NOMO-1 (cell line): ENCODE results near the gene FAM20A.
"Not testable (repeated sequence)": the region's sequence is repeated elsewhere in the genome, so short reads cannot be mapped to it uniquely, and the experiment has no call there.

ENCODE experiments used
- DNase-seq, 2 experiments: peaks; one replicate each; lab custom pipeline; 2025; ENCODE audit not compliant: unreplicated experiment in 2 of 2; lab: John Stamatoyannopoulos, UW

FAM20A gene

DNA sequence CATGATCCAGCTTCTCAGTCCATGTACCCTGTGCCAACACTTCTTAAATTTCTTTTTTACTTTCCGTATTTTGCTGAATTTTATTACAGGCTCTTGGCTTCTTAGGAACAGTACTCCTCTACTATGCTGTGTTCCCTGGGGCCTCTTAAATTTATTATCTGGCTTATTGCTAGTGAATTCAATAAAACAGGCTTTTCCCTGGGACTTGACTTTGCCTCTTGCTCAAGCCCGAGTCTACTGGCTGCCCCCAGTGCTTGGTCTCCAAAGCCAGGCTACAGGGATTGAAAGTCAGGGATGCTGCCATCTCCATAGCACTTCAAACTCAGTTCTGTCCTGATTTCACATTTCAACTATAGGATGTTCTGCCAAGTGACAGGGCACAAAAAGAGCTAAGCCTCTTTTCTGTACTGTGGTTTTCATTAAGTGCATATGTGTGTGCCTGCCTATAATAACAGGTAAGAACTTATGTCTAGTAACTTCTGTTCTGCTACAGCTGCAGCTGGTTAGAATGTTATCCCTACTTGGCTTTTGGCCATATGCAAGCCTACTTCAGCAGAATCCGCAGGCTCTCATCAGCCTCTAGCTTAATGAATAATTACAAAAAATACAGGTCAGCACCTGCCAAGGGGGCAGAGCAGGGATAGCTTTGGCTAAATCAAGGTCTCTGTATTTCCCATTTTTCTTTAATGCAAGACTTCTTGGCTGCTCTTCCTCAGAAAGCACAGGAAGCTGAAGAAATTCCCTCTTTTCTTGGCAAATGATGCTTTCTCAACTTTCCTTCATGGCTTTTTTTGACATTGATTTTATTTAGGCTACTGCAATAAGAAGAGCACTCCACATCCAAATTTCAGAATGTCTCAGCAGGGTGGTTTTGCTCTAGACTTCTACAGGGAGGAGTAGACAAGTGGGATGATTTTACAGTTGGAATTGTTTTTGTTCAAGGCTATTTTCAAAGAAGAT, 8.2 kb downstream of the FAM20A start:
- DNase-seq: no peak

GRCh38 chr17:68592009-68592408, 9.2 kb downstream of the FAM20A start:
- no peak for DNase-seq

DNA sequence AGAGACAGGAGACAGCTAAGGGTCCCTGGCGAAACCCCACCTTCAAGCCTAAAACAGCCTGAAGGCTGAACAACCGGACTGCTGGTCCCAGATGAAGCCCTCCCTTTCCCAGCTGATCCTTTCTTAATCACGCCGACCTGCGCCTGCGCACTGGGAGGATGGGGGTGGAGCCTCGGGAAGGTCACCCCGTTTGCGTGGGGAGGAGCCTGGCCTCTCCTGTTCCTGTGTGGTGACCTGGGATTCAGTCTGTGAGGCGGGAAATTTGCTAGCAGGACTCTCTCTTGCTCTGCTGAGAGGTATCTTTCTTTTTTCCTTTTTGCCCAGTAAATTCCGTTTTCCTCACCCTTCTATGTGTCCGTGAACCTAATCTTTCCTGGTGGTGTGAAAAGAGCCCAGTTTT, 9.6 kb downstream of the FAM20A start:
- DNase-seq: peak; percentile 17 to 28

DNA sequence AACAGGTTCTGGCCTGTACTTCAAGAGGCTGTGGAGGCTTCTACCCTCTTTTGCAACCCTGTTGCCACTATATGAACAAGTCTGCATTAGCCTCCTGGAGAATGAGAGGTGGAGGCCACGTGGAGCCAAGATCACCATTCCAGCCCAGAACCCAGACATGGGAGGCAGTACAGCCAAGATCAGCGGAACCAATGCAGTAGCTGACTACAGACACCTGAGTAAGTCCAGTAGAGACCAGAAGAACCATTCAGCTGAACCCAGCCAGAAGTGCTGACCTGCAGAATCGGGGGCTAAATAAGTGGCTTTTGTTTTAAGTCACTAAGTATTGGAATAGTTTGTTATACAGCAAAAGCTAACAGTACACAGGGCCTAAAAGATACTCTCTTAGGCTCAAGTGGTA, 12.1 kb downstream of the FAM20A start:
- DNase-seq: no peak

- DNase-seq: no peak
These were observed 12.8 kb downstream of the FAM20A start for GRCh38 chr17:68588362-68588761.

- no peak for DNase-seq
These were observed 13.3 kb downstream of the FAM20A start for GRCh38 chr17:68587847-68588246.

GRCh38 chr17:68587026-68587425, 14.1 kb downstream of the FAM20A start:
- DNase-seq: no peak

DNA sequence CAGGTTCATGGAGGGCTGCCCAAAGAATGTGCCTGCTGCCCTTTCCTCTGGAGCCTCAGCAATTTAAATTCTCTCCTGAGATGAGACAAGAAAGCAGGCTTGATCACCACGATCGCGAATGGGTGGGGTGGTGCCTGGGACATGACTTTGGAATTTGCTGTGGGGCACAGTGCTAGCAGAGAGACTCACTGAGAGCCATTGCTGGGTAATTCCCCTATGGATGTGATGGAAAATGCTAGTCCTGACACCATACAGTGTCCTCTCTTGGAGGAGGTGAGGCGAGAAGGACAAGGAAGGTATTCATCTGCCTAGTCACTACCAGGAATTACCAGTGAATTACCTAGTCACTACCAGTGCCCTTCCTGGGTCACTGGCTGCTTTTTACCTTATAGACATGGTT, 15.5 kb downstream of the FAM20A start:
- DNase-seq: no peak

GRCh38 chr17:68584581-68585303, 16.4 kb downstream of the FAM20A start:
- no peak for DNase-seq

GRCh38 chr17:68582867-68583266, 18.3 kb downstream of the FAM20A start:
- DNase-seq: not testable (repeated sequence)

GRCh38 chr17:68581863-68582645, 19.1 kb downstream of the FAM20A start:
- no peak for DNase-seq

- DNase-seq: peak; percentile 53 to 92
These were observed 20.9 kb downstream of the FAM20A start for GRCh38 chr17:68580236-68580770.

GRCh38 chr17:68579194-68579927, 21.8 kb downstream of the FAM20A start:
- no peak for DNase-seq

GRCh38 chr17:68578236-68578635, 22.9 kb downstream of the FAM20A start:
- no peak for DNase-seq

- no peak for DNase-seq
These were observed 23.7 kb downstream of the FAM20A start for GRCh38 chr17:68577497-68577821.

DNA sequence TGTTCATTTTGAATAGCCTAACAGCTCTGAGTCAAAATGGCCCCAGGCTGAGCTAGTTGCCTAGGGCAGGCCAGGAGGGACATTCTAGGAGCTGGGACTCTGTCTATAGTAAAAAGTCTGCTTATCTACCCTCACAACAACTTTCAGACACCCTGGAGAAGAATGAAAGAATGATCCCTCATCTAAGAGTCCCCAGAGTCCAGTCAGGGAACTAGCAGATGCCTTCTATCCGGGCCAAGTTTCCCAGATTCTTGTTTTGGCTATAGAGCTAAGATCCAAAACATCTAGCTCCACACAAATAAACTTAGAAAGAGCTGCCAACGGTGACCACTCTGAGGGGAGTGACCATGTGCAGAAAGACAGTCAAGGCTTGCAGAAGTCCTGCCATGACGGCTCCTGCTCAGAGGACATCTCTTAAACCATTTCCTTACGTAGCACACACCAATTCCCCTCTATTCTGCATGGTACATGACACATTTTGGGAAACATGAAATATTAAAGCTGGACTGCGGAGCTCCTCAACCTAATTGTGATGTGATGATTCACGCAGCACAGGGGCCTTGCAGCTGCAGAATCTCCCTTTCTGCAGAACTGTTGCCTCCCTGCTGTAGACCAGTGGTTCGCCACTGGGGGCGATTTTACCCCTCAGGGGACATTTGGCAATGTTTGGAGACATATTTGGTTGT, 24.2 kb downstream of the FAM20A start:
- no peak for DNase-seq

DNA sequence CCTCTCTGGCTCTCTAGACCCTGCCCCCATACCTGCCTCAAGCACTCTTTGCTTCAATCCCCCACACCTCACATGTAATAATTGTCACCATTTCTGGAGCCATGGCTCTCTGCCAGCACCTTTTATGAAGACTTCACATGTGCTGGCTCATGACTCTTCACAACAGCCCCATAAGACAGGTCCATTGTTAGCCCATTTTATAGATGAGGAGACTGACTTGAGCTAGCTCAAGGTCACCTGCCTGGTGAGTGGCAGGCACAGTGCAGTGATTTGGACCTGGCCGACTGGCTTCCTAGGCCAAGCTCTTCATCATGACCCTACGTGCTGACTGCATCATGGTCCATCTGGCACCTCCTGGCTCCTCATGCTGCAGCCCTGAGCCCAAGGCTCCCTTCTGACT, 25.0 kb downstream of the FAM20A start:
- no peak for DNase-seq

DNA sequence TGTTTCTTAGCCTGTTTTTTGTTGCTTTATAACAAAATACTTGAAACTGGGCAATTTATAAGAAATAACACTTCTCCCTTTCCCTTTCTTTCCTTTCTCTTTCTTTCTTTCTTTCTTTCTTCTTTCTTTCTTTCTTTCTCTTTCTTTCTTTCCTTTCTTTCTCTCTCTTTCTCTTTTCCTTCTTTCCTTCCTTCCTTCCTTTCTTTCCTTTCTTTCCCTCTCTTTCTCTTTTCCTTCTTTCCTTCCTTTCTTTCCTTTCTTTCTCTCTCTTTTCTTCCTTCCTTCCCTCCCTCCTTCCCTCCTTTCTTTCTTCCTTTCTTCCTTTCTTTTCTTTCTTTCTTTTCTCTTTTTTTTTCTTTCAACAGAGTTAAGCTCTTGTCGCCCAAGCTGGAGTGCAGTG, 27.8 kb downstream of the FAM20A start:
- no peak for DNase-seq

GRCh38 chr17:68572138-68572842, 28.9 kb downstream of the FAM20A start:
- DNase-seq: peak; percentile 67 to 76
